SIG-M5 treated with dmso at 0.1 percent for 504 hours (cell line): ENCODE results near the gene SLC9A7.

Experiments used
- DNase-seq: peaks from one replicate; lab custom pipeline; 2025; ENCODE audit not compliant: unreplicated experiment; lab: John Stamatoyannopoulos, UW

SLC9A7 gene

DNA sequence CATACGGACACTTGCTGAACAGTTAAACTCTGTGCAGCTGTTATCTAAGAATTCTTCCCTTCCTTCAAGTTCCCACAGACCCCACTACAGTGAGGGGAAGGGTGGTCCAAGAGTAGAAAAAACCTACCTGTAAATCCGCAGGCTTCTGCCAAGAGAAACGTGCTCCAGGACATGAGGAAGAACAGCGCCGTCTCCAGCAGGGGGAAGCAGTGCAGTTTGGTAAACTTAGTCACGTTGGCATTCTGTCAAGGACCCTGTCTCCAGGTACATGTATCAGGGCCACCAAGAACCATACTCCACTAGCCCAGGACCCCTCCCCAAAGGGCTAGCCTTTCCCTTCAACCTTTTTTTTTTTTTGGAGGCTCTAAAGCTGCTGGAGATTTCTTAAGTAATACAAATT lies 105.4 kb downstream of the SLC9A7 start:
- peak; percentile 1 for DNase-seq

DNA sequence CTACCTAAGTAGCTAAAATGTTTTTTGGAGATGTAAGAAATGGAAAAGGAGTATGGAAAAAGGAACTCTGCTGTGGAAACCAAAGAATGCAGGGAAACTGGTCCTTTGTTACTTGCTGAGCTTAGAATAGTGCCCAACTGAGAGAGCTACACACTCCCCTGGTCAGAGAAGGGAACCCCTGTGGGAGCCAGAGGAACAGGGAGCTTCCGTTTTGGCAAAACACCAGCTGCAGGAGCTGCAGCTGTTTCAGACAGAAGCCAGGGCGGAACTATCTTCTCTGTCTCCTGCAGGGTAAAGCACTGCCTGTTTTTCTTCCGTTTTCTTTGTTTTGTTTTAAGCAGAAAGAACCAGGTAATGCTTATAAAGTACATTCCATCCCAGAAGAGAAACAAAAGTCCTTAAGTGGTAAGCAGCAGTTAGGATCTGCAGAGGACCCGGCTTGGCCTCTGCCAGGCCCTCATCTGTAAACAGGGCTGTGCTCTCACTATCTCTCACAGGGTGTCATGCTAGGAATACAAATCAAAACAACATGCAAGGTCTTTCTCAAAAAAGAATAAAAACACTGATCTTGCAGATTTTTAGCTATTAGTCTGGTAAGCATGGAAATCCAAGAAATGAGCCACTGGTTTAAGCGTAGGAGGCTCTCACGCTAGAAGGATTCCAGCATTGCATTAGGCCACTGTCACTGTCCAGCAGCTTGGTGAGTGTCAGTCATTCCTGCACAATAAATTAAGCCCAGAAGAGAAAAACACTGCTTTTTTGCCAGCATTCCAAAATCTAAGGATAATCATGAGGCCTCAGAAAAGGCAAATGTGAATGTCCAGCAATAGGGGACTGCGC lies 109.3 kb downstream of the SLC9A7 start:
- peak; percentile 1 for DNase-seq

DNA sequence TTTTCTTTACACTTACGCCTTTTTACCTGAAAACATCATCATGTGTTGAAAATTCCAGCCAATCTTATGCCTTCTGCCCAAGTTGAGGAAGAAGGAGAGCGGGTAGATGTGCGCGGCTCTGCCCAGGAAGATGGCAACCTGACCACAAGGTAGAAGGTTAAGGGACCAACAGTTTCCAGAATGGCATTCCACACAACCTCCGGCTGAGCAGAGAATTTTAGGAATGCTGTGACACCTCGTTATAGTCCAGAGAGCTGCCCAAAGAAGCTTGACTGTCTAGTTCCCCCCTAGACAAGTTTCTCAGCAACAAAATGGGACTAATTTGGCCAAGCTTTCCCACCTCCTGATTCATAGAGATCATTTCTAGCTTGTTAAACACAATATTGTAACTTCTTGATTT lies 110.3 kb downstream of the SLC9A7 start:
- no peak for DNase-seq

DNA sequence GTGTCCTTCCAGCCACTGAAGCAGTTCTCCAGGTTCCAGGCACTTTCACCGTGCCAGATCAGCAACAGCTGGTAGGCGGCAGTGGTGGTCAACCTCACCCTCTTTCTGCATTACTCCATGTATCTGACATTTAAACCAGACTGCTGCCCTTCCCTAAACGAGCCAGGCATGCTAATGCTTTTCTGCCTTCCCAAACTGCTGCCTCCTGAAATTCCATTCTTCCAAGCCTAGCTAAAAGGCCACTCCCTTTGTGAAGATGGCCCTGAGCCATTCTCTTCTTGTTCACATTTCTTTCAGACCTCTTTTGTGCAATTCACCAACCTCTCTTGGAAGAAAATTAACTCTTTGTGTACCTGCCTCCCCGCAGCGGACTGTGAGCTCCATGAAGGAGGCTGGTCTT lies 111.7 kb downstream of the SLC9A7 start:
- no peak for DNase-seq

DNA sequence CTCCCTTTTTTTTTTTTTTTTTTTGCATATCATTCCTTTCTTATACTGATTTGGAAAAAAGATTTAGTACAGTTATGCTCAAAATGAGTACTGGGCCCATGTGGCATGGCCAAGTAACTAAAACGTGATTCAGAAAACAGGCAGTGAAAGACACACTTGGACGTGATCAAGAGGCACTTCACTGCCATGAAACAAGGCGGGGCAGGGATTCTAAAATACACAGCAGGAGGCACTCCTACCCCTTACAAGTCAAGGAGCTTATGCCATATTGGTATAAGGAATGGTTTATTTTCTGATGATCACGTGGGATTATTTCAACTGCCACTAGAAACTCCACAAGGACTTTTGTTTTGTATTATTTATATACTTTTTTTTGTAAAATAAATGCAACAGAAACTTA lies 113.3 kb downstream of the SLC9A7 start:
- DNase-seq: no peak

DNA sequence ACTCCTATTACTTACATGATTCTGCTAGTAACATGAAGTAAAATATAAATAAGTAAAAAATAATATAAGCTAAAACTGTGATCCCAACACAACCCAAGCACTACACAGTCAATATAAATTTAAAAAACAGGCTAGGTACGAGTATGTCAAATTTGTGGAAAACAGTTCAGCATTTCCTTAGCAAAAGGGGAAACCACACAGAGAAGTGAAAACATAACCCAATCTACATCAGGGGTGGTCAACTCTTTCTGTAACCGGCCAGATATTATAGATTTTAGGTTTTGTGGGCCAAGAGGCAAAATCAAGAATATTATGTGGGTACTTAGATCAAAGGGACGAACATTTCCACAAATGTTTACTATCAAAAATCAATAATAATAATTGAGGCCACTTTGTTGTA lies 115.3 kb downstream of the SLC9A7 start:
- DNase-seq: no peak

DNA sequence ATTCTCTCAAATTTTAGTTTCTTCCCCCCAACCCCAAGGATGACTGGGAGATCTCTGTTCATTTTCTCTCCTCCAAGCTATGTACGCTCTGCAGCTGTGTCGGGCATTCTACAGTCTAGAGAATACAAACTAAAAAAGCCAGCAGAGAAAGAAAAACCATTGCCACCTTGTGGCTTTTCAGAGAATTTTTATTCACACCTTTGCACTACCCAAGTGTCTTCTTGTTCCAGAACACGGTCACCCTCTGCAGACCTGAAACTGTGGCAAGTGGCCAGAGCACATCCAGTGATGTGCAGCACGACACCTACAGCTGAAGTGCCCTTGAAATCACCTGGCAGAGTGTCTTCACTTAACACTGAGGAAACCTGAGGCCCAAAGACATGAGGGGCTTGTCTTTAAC lies 116.8 kb downstream of the SLC9A7 start:
- DNase-seq: peak; percentile 28

DNA sequence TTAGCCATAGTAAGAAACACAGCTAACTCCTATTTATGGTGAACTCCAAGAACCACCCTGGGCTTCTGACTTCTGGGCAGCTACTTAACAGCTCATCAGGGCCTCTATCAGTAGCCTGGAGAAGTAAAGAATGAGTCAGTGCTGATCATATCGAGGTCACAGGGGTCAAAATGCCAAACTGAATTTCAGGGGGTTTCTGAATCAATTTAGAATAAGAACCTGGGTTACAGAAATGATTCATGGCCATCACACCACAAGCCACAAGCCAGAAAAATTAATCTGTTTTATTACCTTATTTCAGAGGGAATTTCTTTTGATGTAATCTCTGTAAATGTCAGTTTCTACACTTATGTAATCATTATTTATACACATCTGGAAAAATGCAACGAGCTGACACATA lies 121.0 kb downstream of the SLC9A7 start:
- no peak for DNase-seq

DNA sequence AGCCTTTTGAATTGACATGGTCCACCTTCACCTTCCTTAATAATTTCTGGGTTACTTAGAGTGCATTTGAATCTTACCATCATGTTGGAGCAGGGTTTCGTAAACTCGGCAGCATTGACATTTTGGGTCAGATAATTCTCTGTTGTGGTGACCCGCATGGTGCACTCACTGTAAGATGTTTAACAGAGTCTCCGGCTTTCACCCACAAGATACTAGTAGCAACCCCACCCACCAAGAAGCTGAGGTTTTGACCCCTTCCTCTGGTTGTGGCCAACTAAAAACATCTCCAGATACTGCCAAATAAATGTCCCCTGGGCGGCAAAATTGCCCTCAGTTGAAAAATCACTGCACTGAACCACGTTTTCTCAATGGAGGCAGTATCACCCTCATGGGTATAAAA lies 122.7 kb downstream of the SLC9A7 start:
- DNase-seq: no peak

DNA sequence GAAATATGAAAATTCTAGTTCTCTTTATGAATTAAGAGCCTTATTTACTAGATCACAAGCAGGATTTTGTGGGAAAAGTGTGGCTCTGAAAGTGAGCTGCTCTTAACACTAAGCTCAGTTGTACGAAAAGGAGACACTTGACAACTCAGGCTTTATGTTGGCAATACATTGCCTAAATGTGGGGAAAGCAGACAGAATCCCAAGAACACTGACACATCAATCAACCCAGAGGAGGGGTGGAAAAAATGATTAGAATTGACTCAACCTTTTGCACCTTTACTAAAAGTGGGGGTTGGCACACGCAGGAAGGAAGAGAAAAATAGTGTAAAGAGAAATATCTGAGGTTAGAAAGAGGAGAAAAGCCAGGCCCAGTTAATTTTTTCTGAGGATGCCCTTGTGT lies 123.7 kb downstream of the SLC9A7 start:
- no peak for DNase-seq

DNA sequence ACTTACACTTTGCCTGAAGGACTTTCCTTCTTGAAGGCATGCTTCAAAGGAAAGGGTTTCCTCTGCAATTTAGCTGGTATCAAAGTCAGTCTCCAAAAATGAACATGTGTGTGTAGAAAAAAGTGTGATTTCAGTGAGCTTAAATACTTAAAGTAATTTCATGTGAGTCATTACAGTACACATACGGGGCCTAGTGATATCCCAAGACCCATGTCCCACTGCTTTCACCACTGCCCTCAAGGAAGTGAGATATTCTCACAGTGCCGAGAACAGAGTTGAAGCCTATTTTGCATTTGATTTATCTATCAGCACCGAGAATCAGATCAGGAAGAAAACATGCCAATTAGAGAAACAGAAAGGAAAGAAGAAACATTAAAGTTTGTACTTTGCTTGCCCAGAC lies 124.3 kb downstream of the SLC9A7 start:
- DNase-seq: no peak

DNA sequence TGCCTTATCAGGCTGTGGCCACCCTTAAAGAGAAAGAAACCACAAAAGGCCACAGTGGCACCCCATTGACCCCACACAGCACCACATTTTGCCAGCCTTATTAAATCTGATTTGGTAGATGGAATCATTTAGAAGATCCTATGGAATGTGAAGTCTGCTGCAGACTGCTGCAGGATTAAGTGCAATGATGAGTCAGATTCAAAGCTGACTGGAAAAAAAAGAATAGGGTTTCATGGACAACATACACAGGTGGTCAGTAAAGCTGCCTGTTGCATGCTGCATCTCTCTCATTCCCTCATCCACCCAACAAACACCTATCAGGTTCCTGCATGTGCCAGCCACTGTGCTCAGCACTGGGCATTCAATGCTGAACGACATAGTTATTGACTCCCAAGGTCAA lies 128.8 kb downstream of the SLC9A7 start:
- DNase-seq: no peak

DNA sequence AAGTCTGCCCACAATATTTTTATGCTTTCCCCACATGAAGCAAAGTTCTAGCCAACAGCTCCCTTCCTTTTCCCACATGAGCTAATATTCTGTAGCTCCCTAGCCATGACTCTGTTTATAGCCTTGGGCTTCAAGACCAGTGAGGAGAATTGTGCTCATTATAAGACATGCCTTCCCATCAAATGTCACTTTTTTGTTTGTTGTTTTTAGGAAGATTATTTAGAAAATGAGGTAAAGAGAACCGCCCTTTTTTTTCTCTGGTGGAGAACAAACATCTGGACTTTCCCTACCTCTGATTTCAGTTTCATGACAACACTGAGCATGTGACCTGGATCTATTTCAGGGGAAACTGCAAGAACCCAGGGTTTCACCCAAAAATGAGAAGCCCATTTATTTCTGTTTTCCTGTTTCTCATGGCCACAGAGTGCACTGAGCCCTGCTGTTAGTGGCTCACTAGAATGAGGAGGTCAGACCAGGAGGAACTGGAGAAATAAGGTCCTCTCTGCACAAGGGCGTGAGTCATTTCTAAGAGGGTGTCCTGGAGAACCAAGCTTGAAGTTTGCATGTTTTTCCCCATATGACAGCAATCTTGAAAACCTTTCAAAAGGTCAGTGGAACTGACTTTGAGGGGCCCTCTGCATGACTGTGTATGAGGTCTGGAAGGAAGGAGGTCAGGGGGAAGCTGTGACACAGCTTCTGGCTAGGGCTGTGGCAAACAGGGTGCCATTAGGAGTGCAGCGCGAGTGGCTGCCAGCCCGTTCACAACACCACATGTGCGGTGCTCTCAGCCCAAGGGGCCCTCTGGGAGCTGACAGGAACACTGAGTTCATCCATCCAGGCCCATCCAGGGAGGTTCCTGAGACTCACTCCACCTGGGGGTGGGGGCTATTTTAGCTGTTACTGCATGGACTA lies 130.2 kb downstream of the SLC9A7 start:
- DNase-seq: peak; percentile 76

DNA sequence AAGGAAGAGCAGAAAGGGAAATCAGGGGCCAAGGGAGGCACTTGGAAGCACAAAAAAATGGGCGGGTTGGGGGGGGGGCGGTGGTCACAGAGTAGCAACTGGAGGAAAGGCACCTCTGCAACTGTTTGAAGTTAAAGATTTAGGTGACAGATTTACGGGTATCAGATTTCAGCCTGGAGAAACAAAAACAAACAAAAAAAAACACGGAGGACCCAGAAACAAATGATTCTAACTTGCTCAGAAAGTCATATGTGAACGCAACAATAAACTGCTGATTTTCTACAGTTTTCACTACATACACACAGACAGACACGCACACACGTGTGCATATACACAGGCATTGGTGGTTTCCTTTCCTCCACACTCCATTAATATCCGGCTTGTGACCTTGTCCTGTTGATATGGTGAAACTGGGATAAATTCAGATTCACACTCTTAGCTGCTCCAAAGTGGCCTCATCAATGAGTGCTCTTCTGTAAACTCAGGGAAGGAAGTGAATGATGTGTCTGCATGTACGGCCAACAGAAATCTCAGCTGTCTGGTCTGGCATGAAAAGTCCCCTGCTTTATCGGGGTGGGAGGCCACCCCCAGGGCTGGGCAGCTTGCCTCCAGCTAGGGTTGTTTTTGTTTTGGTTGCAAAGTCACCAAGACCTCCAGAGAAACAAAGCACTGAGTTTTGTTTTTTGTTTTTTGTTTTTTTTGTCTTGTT lies 131.1 kb downstream of the SLC9A7 start:
- no peak for DNase-seq

DNA sequence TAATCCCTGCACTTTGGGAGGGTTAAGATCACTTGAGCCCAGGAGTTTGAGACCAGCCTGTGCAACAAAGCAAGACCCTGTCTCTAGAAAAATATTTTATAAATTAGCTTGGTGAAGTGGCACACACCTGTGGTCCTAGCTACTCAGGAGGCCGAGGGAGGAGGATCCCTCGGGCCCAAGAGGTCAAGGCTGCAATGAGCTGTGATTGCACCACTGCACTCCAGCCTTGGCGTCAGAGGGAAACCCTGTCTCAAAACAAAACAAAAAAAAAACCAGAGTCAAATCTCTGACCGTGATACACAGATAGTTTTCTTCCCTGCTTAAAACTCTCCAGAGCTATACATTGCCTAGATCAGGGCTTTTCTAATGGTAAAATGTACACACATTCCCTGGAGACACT lies 131.9 kb downstream of the SLC9A7 start:
- no peak for DNase-seq

DNA sequence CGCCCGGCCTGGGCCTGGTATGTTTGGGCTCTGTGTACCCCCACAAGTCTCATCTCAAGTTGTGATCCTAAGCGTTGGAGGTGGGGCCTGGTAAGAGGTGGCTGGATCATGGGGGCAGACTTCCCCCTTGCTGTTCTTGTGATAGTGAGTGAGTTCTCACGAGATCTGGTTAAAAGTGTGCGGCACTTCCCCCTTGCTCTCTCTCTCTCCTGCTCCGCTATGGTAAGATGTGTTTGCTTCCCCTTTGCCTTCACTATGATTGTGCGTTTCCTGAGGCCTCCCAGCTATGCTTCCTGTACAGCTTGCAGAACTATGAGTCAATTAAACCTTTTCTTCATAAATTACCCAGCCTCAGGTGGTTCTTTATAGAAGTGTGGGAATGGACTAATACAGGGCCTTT lies 132.4 kb downstream of the SLC9A7 start:
- peak; percentile 77 for DNase-seq

DNA sequence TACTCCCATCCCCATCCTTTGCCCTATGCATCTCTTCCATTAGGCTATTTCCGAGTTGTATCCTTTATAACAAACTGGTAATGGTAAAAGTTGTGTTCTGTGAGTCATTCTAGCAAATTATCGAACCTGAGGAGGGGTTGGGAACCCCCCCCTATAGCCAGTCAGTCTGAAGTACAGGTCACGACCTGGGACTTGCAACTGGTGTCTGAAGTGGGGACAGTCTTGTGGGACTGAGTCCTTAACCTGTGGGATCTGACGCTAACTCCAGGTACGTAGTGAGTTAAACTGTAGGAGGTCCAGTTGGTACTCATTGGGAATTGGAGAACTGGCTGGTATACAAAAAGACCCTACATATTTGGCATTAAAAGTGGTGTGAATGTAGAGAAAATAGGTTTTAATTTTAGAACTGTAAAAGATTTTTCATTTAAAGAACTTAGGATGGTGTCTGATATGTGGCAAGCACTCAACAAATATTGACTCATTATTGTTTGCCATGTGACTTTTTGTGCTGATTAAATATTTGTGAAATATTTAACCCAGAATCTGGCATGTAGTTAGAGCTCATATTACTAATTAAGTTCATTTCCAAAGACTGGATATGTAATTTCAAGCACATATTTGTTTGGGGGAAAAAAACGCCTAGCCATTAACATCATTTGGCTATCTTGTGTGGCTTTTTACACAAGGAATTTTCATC lies 134.7 kb downstream of the SLC9A7 start:
- DNase-seq: no peak

DNA sequence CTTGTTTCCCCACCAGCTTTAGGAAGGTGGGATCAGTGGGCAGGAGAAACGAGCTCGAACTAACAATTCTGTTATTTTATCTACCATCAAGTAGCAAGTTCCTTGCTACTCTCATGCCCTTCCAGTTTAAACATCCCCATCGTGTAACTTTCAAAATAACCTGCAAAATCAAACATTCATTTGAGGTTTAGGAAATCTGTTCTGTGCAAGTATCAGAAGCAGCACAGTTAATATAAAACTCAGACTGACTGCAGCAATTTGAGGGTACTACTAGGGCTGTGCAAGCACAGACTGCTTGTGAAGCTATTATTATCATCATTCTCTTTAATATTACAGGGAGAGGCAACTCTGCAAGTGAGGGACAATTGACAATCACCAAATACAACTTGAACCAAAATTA lies 137.3 kb downstream of the SLC9A7 start:
- DNase-seq: no peak

DNA sequence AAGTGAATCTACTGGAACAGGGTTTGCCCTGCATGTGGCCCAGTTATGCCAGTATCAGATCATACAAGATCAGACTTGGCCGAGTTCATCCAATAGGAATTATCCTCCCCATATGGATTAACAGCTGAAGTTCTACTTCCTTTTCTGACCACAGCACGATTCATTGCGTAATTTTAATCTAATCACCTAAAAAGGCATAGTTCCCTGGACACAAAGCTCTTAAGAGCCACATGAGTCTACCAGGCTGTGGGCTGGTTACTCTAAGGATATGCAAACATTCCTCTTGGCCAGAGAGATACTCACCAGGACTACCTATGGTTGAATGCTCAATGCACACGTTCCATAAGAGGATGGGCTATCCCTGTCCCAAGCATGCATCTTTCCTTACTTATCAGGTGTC lies 138.4 kb downstream of the SLC9A7 start:
- no peak for DNase-seq

DNA sequence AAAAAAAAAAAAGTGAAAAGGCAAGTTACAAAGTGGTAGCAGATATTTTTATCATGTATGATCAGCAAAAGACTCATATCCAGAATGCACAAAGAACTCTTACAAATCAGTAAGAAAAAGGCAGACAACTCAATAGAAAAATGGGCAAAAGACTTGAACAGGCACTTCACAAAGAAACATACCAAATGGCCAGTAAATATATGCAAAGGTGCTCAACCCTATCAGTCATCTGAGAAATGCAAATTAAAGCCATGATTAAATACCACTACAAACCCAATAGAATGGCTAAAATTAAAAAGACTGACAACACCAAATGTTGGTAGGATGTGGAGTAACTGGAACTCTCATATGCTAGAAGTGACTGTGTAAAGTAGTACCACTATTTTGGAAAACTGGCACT lies 140.0 kb downstream of the SLC9A7 start:
- DNase-seq: no peak

DNA sequence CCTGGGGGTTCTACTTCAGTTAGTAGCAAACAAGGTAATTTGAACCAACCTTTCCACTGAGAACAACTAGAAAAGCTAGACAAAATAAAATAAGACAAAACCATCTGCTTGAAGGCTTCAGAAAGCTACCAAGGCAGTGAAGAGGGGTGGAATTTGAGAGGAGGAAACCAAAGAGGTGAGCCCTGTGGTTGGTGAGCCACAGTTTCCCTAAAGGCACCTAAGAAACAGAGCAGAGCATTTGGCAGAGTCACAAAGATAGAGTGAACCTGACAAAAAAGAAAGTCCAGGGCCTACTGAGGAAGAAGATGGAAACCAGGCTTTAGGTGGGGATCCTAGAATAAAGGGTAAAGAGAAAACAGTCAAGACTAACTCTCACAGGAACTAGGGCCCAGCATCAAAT lies 141.0 kb downstream of the SLC9A7 start:
- DNase-seq: no peak
